Bronchial epithelial cell (primary cell): ENCODE measurements around the gene TRIP13. TPM values are rescaled to one million over a fixed set of nuclear protein-coding genes. Genes with fewer than 3 reads are reported as not detected.

Experiments
- DNase-seq: peaks from one replicate; pipeline ENCODE4 v3.0.0-alpha.2; 2010; ENCODE audit warnings: low read depth
- FAIRE-seq: peaks from 2 replicates; lab custom pipeline; 2011; peaks lifted over from hg19 to GRCh38; lab: Jason Lieb, UNC
- H3K27me3 ChIP-seq: 2 replicates; pipeline ENCODE4 v1.5.1; 2011; ENCODE audit warnings: low read length; ENCODE audit not compliant: control insufficient read depth, insufficient read depth
- H3K36me3 ChIP-seq: 2 replicates; pipeline ENCODE4 v1.5.1; 2011; ENCODE audit warnings: low read length; ENCODE audit not compliant: control insufficient read depth, insufficient read depth
- H3K4me3 ChIP-seq: 2 replicates; pipeline ENCODE4 v1.5.1; 2011; ENCODE audit warnings: mild to moderate bottlenecking, low read depth, low read length, control low read depth
- total RNA-seq: library from RNA; depleted of rRNA; stranded (reverse); fragments of >200 nt; gene quantifications from 2 replicates; pipeline ENCODE4 v1.2.1, GENCODE V29; 2014
- TF ChIP-seq, protein P1 (sequence below): IDR thresholded peaks from 2 replicates; pipeline ENCODE4 v1.5.1; 2011; ENCODE audit warnings: mild to moderate bottlenecking, moderate library complexity, low read length, control low read depth, inconsistent platforms; ENCODE audit not compliant: insufficient read depth, severe bottlenecking

The TRIP13 gene
- total RNA-seq, 1 donor from 2014 or later, result 1.8 TPM

DNA sequence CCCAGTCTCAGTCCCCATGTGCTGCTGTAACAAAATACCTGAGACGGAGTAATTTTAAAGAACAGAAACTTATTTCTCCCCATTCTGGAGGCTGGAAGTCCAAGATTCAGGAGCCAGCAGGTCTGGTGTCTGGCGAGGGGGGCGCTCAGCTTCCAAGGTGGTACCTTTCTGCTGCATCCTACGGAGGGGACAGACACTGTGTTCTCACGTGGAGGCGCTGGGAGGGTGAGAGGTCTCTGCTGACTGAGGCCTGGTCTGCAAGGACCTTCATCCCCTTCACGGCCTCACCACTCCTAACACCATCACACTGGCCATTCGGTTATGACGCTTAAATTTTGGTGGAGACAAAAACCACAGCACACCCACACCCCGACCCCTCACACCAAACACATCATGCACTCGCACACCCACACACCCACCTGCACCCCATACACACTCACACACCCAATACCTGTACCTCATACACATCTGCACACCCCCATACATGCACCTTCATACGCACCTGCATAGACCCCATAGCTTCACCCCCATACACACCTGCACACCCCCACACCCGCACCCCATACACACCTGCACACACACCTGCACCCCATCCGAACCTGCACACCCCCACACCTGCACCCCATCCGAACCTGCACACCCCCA, 32.1 kb upstream of the TRIP13 start:
- H3K27me3 ChIP-seq, result no peaks in the 10 kb centered on the region
- DNase-seq, result no peak
- TF ChIP-seq, protein P1, sequence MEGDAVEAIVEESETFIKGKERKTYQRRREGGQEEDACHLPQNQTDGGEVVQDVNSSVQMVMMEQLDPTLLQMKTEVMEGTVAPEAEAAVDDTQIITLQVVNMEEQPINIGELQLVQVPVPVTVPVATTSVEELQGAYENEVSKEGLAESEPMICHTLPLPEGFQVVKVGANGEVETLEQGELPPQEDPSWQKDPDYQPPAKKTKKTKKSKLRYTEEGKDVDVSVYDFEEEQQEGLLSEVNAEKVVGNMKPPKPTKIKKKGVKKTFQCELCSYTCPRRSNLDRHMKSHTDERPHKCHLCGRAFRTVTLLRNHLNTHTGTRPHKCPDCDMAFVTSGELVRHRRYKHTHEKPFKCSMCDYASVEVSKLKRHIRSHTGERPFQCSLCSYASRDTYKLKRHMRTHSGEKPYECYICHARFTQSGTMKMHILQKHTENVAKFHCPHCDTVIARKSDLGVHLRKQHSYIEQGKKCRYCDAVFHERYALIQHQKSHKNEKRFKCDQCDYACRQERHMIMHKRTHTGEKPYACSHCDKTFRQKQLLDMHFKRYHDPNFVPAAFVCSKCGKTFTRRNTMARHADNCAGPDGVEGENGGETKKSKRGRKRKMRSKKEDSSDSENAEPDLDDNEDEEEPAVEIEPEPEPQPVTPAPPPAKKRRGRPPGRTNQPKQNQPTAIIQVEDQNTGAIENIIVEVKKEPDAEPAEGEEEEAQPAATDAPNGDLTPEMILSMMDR, result no peak
- FAIRE-seq, result no peak
- H3K36me3 ChIP-seq, result peaks cover 6% of the 10 kb centered on the region
- no peak overlapping the region for H3K4me3 ChIP-seq

DNA sequence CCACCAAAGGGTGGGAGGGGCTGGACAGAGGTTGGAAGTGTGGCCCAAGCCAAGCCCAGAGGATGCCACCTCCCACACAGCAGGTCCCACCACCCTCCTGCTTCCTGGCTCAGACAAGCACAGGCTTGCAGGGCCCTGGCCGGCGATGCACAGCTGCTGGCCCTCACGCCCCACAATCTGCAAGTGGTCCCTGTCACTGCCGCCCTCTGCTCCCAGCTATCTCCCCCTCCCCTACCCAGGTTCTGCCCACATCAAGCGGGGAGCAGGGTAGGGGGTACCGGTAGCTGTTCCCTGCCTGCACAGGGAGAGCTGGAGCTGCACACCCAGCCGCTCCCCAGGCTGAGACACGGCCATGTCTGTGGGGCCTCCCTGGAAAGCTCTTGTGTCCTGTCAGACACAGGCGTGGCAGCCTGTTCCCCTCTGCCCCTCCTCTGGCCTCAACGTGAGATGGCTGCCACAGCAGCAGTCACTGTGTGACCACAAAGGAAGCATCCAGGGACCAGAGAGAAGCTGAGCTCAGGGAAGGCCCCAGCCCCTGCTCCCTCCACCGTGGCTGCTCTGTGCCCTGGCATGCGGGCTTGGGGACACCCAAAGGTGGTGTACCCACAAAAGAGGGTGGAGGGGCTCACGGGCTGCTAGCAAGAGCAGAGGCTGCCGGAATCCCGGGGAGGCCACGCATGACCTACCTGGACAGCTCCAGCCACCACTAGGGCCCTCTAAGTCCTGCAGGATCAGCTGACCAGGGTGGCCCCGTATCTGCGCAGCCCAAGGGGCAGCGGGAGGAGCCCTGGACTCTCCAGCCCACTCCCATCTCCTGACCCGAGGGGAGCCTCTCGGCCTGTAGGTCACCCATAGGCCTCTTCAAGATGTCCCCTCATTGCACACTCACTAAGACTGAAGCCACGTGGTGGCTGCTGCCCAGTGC, 31.0 kb upstream of the TRIP13 start:
- TF ChIP-seq, protein P1, result no peak
- DNase-seq (peak; percentile 47), FAIRE-seq (no peak)
- Histone ChIP-seq H3K36me3 (peaks cover 6% of the 10 kb centered on the region), H3K4me3 (no peak overlapping the region), H3K27me3 (no peaks in the 10 kb centered on the region)

GRCh38 chr5:862367-863243, 30.1 kb upstream of the TRIP13 start:
- FAIRE-seq (no peak), DNase-seq (no peak)
- TF ChIP-seq, protein P1, result no peak
- Histone ChIP-seq H3K36me3 (peaks cover 6% of the 10 kb centered on the region), H3K27me3 (no peaks in the 10 kb centered on the region), H3K4me3 (no peak overlapping the region)

GRCh38 chr5:863244-863805, 29.4 kb upstream of the TRIP13 start:
- Histone ChIP-seq H3K36me3 (peaks cover 8% of the 10 kb centered on the region), H3K4me3 (no peak overlapping the region), H3K27me3 (no peaks in the 10 kb centered on the region)
- FAIRE-seq (no peak), DNase-seq (no peak)
- TF ChIP-seq, protein P1, result no peak

DNA sequence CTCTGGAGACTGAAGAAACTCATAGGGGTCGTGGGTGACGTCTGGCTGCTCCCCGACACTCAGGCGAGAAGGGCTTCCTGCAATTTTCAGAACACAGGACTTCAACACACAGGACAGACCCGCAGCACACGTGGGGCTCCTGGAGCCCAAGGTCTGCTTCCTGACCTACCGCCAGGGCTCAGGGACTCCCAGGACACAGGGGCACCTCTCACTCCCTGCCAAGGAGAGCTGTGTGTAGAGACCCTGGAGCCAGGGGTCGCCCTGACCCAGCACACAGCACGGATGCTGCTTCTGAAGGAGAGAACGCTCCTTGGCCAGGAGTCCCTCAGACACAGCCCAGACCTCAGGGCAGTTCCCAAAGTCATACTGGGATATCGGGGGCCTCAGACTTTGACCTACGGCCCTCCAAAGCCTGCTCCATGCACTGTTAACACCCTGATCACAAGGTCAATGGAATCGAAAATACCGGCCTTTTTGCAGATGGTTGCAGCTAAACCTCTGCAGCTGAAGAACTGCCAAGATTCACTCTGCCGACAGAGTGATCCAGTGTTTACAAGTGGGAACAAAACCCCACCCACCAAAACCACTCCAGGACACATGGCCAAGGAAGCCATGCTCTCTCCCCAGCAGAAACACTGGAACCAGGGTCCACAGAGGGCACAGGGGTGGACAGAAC, 28.1 kb upstream of the TRIP13 start:
- H3K36me3 ChIP-seq, result peaks cover 13% of the 10 kb centered on the region
- DNase-seq, result no peak
- no peak overlapping the region for H3K4me3 ChIP-seq
- TF ChIP-seq, protein P1, result no peak
- no peak for FAIRE-seq
- H3K27me3 ChIP-seq, result no peaks in the 10 kb centered on the region
